HepG2 (cell line): ENCODE measurements around the gene PPP1CA. TPM values are rescaled to one million over a fixed set of nuclear protein-coding genes. Genes with fewer than 3 reads are reported as not detected.

Experiments used
- CSRNP2 ChIP-seq: sonication (generic); formaldehyde crosslinking; conservative IDR thresholded peaks from 2 replicates; pipeline ENCODE4 v1.8.0; 2022; ENCODE audit warnings: low read depth, missing genetic modification reagents
- EEA1 ChIP-seq: sonication (generic); formaldehyde crosslinking; IDR thresholded peaks from 2 replicates; pipeline ENCODE4 v1.5.1; 2020; ENCODE audit warnings: mild to moderate bottlenecking, missing genetic modification reagents, borderline replicate concordance
- GMEB1 ChIP-seq: sonication (generic); formaldehyde crosslinking; IDR thresholded peaks from 2 replicates; pipeline ENCODE4 v1.5.1; 2020; ENCODE audit warnings: missing genetic modification reagents, mild to moderate bottlenecking, borderline replicate concordance
- HMG20B ChIP-seq: conservative IDR thresholded peaks from 2 replicates; pipeline ENCODE4 v1.6.1; 2016; ENCODE audit warnings: missing genetic modification reagents, missing compliant biosample characterization
- HOXA3 ChIP-seq: sonication (generic); formaldehyde crosslinking; IDR thresholded peaks from 2 replicates; pipeline ENCODE4 v1.5.0; 2020; ENCODE audit warnings: missing genetic modification reagents
- MIXL1 ChIP-seq: IDR thresholded peaks from 2 replicates; pipeline ENCODE4 v1.6.1; 2016
- NFKB2 ChIP-seq: sonication (generic); formaldehyde crosslinking; IDR thresholded peaks from 2 replicates; pipeline ENCODE4 v1.4.0; 2020; ENCODE audit warnings: missing genetic modification reagents, borderline replicate concordance
- TGIF2 ChIP-seq: IDR thresholded peaks from 2 replicates; pipeline ENCODE4 v1.6.1; 2016; ENCODE audit warnings: control low read depth, missing compliant biosample characterization
- ZBTB21 ChIP-seq: sonication (generic); formaldehyde crosslinking; IDR thresholded peaks from 2 replicates; pipeline ENCODE4 v1.4.0; 2020; ENCODE audit warnings: missing genetic modification reagents
- ZNF503 ChIP-seq: sonication (generic); formaldehyde crosslinking; IDR thresholded peaks from 2 replicates; pipeline ENCODE4 v1.4.0; 2020; ENCODE audit warnings: missing genetic modification reagents
- ZNF549 ChIP-seq: sonication (generic); formaldehyde crosslinking; IDR thresholded peaks from 2 replicates; pipeline ENCODE4 v1.5.0; 2020; ENCODE audit warnings: missing genetic modification reagents
- ZNF782 ChIP-seq: sonication (generic); formaldehyde crosslinking; IDR thresholded peaks from 2 replicates; pipeline ENCODE4 v1.4.0; 2020; ENCODE audit warnings: missing genetic modification reagents, mild to moderate bottlenecking, borderline replicate concordance
- ZXDC ChIP-seq: sonication (generic); formaldehyde crosslinking; IDR thresholded peaks from 2 replicates; pipeline ENCODE4 v1.5.0; 2020; ENCODE audit warnings: mild to moderate bottlenecking, missing genetic modification reagents
- polyA plus RNA-seq, 8 experiments: library from polyadenylated mRNA; depleted of rRNA in 3 of 8; stranded (reverse) in 7 of 8; unstranded in 1 of 8; fragments of >200 nt; fragmentation: Illumina TruSeq in 4 of 8; extraction: Trizol in 4 of 8; gene quantifications; 2 replicates each; pipeline versions ENCODE4 v1.2.1 to v1.2.3, GENCODE V29; 2011 to 2016; ENCODE audit warnings: low read depth in 4 of 8, missing spikeins in 1 of 8, mixed read lengths in 1 of 8; ENCODE audit not compliant: insufficient read depth in 1 of 8
- total RNA-seq, 5 experiments: library from RNA; depleted of rRNA; stranded (reverse); fragments of >200 nt; fragmentation: Illumina TruSeq; extraction: Trizol; gene quantifications; 2 replicates each; pipeline ENCODE4 v1.2.3, GENCODE V29; 2016; ENCODE audit warnings: low read depth in 1 of 5
- TF ChIP-seq, protein P1 (sequence below): sonication (generic); formaldehyde crosslinking; IDR thresholded peaks from 2 replicates; pipeline ENCODE4 v1.5.0; 2020; ENCODE audit warnings: mild to moderate bottlenecking, missing genetic modification reagents, moderate library complexity
- TF ChIP-seq, protein P2 (sequence below): sonication (generic); formaldehyde crosslinking; IDR thresholded peaks from 2 replicates; pipeline ENCODE4 v1.5.0; 2020; ENCODE audit warnings: mild to moderate bottlenecking, missing genetic modification reagents

The PPP1CA gene
- total and polyA plus RNA-seq, 2 of the 13 experiments (the other 11 are each of a cell fraction or from before 2014, with no cell fraction given), result 149 to 170 TPM

GRCh38 chr11:67354075-67355022 is 47.3 kb downstream of the PPP1CA start (continued):
- TF ChIP-seq ZNF782 (CRISPR knock-in tag), result no peak
- no peak for TF ChIP-seq ZXDC (CRISPR knock-in tag)
- 0 out of 2 replicates have a peak, but pooled peaks have one; percentile 14 for TF ChIP-seq MIXL1 (CRISPR knock-in tag)
- TF ChIP-seq, protein P1, sequence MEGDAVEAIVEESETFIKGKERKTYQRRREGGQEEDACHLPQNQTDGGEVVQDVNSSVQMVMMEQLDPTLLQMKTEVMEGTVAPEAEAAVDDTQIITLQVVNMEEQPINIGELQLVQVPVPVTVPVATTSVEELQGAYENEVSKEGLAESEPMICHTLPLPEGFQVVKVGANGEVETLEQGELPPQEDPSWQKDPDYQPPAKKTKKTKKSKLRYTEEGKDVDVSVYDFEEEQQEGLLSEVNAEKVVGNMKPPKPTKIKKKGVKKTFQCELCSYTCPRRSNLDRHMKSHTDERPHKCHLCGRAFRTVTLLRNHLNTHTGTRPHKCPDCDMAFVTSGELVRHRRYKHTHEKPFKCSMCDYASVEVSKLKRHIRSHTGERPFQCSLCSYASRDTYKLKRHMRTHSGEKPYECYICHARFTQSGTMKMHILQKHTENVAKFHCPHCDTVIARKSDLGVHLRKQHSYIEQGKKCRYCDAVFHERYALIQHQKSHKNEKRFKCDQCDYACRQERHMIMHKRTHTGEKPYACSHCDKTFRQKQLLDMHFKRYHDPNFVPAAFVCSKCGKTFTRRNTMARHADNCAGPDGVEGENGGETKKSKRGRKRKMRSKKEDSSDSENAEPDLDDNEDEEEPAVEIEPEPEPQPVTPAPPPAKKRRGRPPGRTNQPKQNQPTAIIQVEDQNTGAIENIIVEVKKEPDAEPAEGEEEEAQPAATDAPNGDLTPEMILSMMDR (CRISPR knock-in tag), result peak; percentile 35; the same call in 1 of the 2 replicates
- TF ChIP-seq ZNF503, result no peak; the same call in 1 of the 2 replicates
- TF ChIP-seq HMG20B (CRISPR knock-in tag), result 0 out of 2 replicates have a peak, but pooled peaks have one; percentile 48
- peak; percentile 83 for TF ChIP-seq TGIF2 (CRISPR knock-in tag)
- peak; percentile 83 for TF ChIP-seq ZBTB21 (CRISPR knock-in tag)
- peak; percentile 49; the same call in 1 of the 2 replicates for TF ChIP-seq HOXA3 (CRISPR knock-in tag)
- TF ChIP-seq CSRNP2, result no peak
- no peak for TF ChIP-seq ZNF549
- no peak for TF ChIP-seq NFKB2 (CRISPR knock-in tag)
- TF ChIP-seq EEA1, result 0 out of 2 replicates have a peak, but pooled peaks have one; percentile 48
- TF ChIP-seq, protein P2, sequence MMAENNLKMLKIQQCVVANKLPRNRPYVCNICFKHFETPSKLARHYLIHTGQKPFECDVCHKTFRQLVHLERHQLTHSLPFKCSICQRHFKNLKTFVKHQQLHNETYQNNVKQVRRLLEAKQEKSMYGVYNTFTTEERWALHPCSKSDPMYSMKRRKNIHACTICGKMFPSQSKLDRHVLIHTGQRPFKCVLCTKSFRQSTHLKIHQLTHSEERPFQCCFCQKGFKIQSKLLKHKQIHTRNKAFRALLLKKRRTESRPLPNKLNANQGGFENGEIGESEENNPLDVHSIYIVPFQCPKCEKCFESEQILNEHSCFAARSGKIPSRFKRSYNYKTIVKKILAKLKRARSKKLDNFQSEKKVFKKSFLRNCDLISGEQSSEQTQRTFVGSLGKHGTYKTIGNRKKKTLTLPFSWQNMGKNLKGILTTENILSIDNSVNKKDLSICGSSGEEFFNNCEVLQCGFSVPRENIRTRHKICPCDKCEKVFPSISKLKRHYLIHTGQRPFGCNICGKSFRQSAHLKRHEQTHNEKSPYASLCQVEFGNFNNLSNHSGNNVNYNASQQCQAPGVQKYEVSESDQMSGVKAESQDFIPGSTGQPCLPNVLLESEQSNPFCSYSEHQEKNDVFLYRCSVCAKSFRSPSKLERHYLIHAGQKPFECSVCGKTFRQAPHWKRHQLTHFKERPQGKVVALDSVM (CRISPR knock-in tag), result peak; percentile 54; the same call in 1 of the 2 replicates
- no peak for TF ChIP-seq GMEB1 (CRISPR knock-in tag)
